Measurements from ENCODE around the gene TMBIM1. TPM values are rescaled to one million over a fixed set of nuclear protein-coding genes. Genes with fewer than 3 reads are reported as not detected.

Gene TMBIM1
- total RNA-seq, 1 donor from 2014 or later: 74.9 TPM

DNA sequence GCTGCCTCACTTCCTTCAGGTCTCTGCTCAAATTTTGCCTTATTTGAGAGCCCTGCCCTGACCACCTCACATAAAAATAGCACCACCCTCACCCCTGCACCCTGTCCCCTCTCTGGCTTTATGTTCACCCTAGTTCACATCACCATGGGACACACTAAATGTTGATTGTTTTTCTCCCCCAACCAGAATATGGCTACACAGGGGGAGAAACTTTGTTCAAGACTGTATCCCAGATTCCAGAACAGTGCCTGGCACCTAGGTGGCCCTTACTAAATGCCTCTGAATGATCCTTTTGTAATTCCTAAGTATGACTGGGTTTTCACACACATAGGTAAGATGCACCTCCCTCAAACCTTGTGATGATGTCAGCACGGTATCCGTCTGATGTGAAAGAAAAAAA is 36.0 kb upstream of the TMBIM1 start:
- peaks cover 73% of the 10 kb centered on the region for H3K4me1 Mint-ChIP-seq
- no peaks in the 10 kb centered on the region for H3K9me3 Mint-ChIP-seq
- H3K27ac Mint-ChIP-seq: peak overlapping the region; percentile 77
- no peak overlapping the region for H3K4me3 Mint-ChIP-seq
- TF ChIP-seq CTCF (IDR thresholded peaks at IDR 0.05; ENCODE audit: unreplicated experiment): no peak
- H3K36me3 Mint-ChIP-seq: no peaks in the 10 kb centered on the region
- DNase-seq (ENCODE audit: low spot score in 2 of 2, unreplicated experiment in 2 of 2): no peak
- no peaks in the 10 kb centered on the region for H3K27me3 Mint-ChIP-seq (ENCODE audit: low read depth)

GRCh38 chr2:218327451-218328210 is 35.3 kb upstream of the TMBIM1 start:
- Mint-ChIP-seq H3K27ac (peak overlapping the region; percentile 77), H3K36me3 (no peaks in the 10 kb centered on the region), H3K4me1 (peaks cover 68% of the 10 kb centered on the region), H3K4me3 (no peak overlapping the region), H3K9me3 (no peaks in the 10 kb centered on the region), H3K27me3 (ENCODE audit: low read depth) (no peaks in the 10 kb centered on the region)
- TF ChIP-seq CTCF (IDR thresholded peaks at IDR 0.05; ENCODE audit: unreplicated experiment): no peak
- no peak for DNase-seq (ENCODE audit: low spot score in 2 of 2, unreplicated experiment in 2 of 2)

DNA sequence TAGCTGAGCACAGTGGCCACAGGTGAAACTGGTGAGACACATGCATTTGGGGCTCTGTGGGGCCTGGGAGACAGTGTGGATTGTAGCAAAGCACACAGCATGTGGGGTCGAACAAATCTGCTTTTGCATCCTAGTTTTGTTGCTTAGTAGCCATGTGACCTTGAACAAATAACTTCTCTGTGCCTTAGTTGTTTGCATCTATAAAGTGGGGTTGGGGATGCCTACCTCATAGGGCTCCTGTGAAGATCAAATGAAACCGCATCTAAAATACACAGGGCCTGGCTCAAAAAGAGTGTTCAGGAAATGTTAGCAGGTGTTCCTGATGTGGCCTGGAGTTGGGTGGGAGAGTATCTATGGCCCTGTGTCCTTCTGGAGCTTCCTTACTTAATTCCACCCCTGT is 34.0 kb upstream of the TMBIM1 start:
- Mint-ChIP-seq H3K4me1 (peaks cover 72% of the 10 kb centered on the region), H3K27me3 (ENCODE audit: low read depth) (no peaks in the 10 kb centered on the region), H3K9me3 (no peaks in the 10 kb centered on the region), H3K36me3 (no peaks in the 10 kb centered on the region), H3K4me3 (no peak overlapping the region), H3K27ac (peak overlapping the region; percentile 87)
- TF ChIP-seq CTCF (IDR thresholded peaks at IDR 0.05; ENCODE audit: unreplicated experiment): no peak
- DNase-seq (ENCODE audit: low spot score in 2 of 2, unreplicated experiment in 2 of 2): no peak

DNA sequence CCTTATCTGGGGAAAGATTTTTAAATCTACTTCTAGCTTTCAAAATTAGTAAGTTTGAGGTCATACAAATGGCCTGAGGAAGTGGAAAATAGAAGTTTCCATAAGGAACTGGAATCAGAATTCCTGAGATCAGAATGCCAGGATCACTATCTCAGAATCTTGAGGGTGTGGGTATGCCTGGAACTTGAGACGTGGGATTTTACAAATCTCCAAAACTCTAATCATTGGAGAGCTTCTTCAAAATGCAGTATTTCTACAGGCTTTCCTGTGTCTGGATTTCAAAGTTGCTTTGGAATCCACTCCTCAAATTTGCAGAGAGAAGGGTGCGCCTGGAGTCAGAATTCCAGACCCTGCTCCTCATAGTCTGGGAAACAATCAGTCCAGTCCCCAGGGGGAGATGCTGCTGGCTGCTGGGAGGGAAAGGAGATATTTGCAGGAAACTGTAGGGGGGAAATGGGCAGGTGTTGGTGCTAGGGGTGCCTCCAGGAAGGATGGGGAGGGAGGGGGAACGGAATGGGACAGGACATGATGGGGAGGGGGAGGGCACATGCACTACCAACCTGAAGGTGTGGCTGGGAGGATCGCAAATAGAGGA is 33.4 kb upstream of the TMBIM1 start:
- Mint-ChIP-seq H3K36me3 (no peaks in the 10 kb centered on the region), H3K27me3 (ENCODE audit: low read depth) (no peaks in the 10 kb centered on the region), H3K4me3 (peak overlapping the region; percentile 49), H3K4me1 (peaks cover 78% of the 10 kb centered on the region), H3K9me3 (no peaks in the 10 kb centered on the region), H3K27ac (peak overlapping the region; percentile 87)
- TF ChIP-seq CTCF (IDR thresholded peaks at IDR 0.05; ENCODE audit: unreplicated experiment): no peak
- DNase-seq (ENCODE audit: low spot score in 2 of 2, unreplicated experiment in 2 of 2): no peak

DNA sequence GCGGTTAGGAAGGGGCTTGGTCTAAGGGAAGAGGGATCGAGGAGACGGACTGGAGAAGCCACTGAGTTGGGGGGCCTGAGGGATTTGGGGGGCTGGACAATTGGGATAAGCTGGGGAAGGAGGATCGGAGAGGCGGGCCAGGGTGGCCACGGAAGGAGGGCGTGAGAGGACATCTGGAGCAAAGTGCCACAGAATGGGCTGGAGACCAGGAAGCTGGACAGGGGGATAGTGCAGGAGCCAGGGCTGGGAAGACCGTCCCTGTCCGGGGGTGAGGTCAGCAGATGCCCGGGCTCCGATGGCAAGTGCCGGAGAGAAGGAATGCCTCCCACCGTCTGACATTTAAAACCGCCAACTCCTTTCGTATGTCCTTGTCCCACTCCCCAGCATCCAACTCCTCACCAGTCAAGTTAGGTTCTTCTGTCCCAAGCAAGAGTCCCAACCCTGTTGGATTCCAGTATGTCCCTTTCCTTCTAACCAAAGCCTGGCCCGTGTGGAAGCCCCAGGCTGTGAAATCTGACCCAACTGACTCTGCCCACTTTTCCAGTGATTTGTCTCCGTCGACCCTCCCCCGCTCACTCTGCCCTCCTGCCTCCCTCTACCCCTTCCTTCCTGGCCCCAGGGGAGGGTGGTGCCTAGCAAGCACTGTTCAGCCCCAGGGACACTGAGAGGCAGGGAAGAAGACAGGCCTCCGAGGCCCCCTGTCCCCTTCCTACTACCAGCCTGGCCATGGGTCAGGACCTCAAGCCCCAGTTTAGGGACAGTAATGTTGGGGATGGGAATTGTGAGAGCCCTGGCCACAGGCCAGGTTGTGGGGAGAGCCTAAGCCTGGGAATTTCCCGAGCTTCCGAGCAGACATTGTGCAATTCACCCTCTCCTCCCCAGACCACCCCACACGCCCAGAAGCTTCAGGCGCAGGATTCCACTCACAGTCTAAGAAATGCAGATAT is 31.5 kb upstream of the TMBIM1 start:
- Mint-ChIP-seq H3K4me3 (peak overlapping the region; percentile 91), H3K36me3 (no peaks in the 10 kb centered on the region), H3K4me1 (peaks cover 75% of the 10 kb centered on the region), H3K27ac (peak overlapping the region; percentile 98), H3K9me3 (no peaks in the 10 kb centered on the region), H3K27me3 (ENCODE audit: low read depth) (no peaks in the 10 kb centered on the region)
- no peak for TF ChIP-seq CTCF (IDR thresholded peaks at IDR 0.05; ENCODE audit: unreplicated experiment)
- peak; percentile 44 to 66 for DNase-seq (ENCODE audit: low spot score in 2 of 2, unreplicated experiment in 2 of 2)

Data from mesothelial cell of epicardium (in vitro differentiated cells).